Astrocyte (in vitro differentiated cells and primary cell): Measurements from ENCODE around the gene TMED6. TPM values are rescaled to one million over a fixed set of nuclear protein-coding genes. Genes with fewer than 3 reads are reported as not detected.

Source experiments
- DNase-seq: peaks from one replicate; pipeline ENCODE4 v3.0.0-alpha.2; 2010; ENCODE audit warnings: low read depth
- FAIRE-seq: peaks from 2 replicates; lab custom pipeline; 2011; peaks lifted over from hg19 to GRCh38; lab: Jason Lieb, UNC
- H2AFZ ChIP-seq: 2 replicates; pipeline ENCODE4 v1.6.0; 2012; ENCODE audit warnings: low read depth, low read length, inconsistent platforms
- H3K27ac ChIP-seq: 2 replicates; pipeline ENCODE4 v1.5.1; 2011; ENCODE audit warnings: low read depth, low read length, inconsistent platforms
- H3K27me3 ChIP-seq: 2 replicates; pipeline ENCODE4 v1.6.0; 2011; ENCODE audit warnings: low read length, inconsistent platforms; ENCODE audit not compliant: insufficient read depth
- H3K36me3 ChIP-seq: 2 replicates; pipeline ENCODE4 v1.5.1; 2011; ENCODE audit warnings: low read length, inconsistent platforms; ENCODE audit not compliant: insufficient read depth
- H3K4me1 ChIP-seq: 2 replicates; pipeline ENCODE4 v1.5.1; 2011; ENCODE audit warnings: low read length, inconsistent platforms; ENCODE audit not compliant: insufficient read depth
- H3K4me2 ChIP-seq: 2 replicates; pipeline ENCODE4 v1.6.0; 2012; ENCODE audit warnings: low read length, inconsistent platforms
- H3K4me3 ChIP-seq: 2 replicates; pipeline ENCODE4 v1.5.1; 2011; ENCODE audit warnings: low read depth, mild to moderate bottlenecking, low read length, inconsistent platforms; ENCODE audit not compliant: insufficient read depth
- H3K79me2 ChIP-seq: 2 replicates; pipeline ENCODE4 v1.6.0; 2012; ENCODE audit warnings: mild to moderate bottlenecking, low read length, inconsistent platforms; ENCODE audit not compliant: insufficient read depth
- H3K9ac ChIP-seq: 2 replicates; pipeline ENCODE4 v1.6.0; 2012; ENCODE audit warnings: mild to moderate bottlenecking, low read length, inconsistent platforms
- H3K9me3 ChIP-seq: 2 replicates; pipeline ENCODE4 v1.5.1; 2012; ENCODE audit warnings: low read depth, mild to moderate bottlenecking, low read length, inconsistent platforms; ENCODE audit not compliant: insufficient read depth
- H4K20me1 ChIP-seq: 2 replicates; pipeline ENCODE4 v1.6.0; 2012; ENCODE audit warnings: low read length, inconsistent platforms; ENCODE audit not compliant: insufficient read depth
- H3K27ac Mint-ChIP-seq: one replicate; pipeline ENCODE4 v1.8.0; 2021; ENCODE audit warnings: mild to moderate bottlenecking, mixed read lengths; ENCODE audit not compliant: unreplicated experiment
- H3K27me3 Mint-ChIP-seq: one replicate; pipeline ENCODE4 v1.8.0; 2021; ENCODE audit warnings: low read depth, mixed read lengths; ENCODE audit not compliant: unreplicated experiment
- H3K36me3 Mint-ChIP-seq: one replicate; pipeline ENCODE4 v1.8.0; 2021; ENCODE audit warnings: low read depth, mixed read lengths; ENCODE audit not compliant: unreplicated experiment
- H3K4me1 Mint-ChIP-seq: one replicate; pipeline ENCODE4 v1.8.0; 2021; ENCODE audit warnings: low read depth, mixed read lengths; ENCODE audit not compliant: unreplicated experiment
- H3K4me3 Mint-ChIP-seq: one replicate; pipeline ENCODE4 v1.8.0; 2021; ENCODE audit warnings: mild to moderate bottlenecking, moderate library complexity, mixed read lengths; ENCODE audit not compliant: unreplicated experiment
- H3K9me3 Mint-ChIP-seq: one replicate; pipeline ENCODE4 v1.8.0; 2021; ENCODE audit warnings: mild to moderate bottlenecking, mixed read lengths; ENCODE audit not compliant: unreplicated experiment
- CTCF ChIP-seq: IDR thresholded peaks from 2 replicates; pipeline ENCODE4 v1.5.1; 2011; ENCODE audit warnings: low read depth, mild to moderate bottlenecking, inconsistent platforms, low read length, moderate library complexity; ENCODE audit not compliant: insufficient read depth
- EZH2 ChIP-seq: IDR thresholded peaks from 2 replicates; pipeline ENCODE4 v1.6.1; 2012; ENCODE audit warnings: mild to moderate bottlenecking, low read length, inconsistent platforms; ENCODE audit not compliant: insufficient read depth
- total RNA-seq: library from RNA; stranded (reverse); gene quantifications from 2 replicates; pipeline ENCODE4 v1.2.1, GENCODE V29; 2021

TMED6 gene
- total RNA-seq, 1 donor from 2014 or later: 0.64 TPM

GRCh38 chr16:69344171-69344570 is 7.4 kb downstream of the TMED6 start:
- no peak overlapping the region for H3K27ac Mint-ChIP-seq
- peaks cover 10% of the 10 kb centered on the region for H3K4me1 Mint-ChIP-seq
- H3K9me3 ChIP-seq: no peaks in the 10 kb centered on the region
- H3K79me2 ChIP-seq: peaks cover 40% of the 10 kb centered on the region
- H3K9me3 Mint-ChIP-seq: no peaks in the 10 kb centered on the region
- H3K4me3 ChIP-seq: no peak overlapping the region
- peaks cover 12% of the 10 kb centered on the region for H3K4me1 ChIP-seq
- no peak for DNase-seq
- H3K4me2 ChIP-seq: no peak overlapping the region
- H3K4me3 Mint-ChIP-seq: no peak overlapping the region
- H3K36me3 ChIP-seq: peaks cover 29% of the 10 kb centered on the region
- TF ChIP-seq CTCF (no peak), EZH2 (no peak)
- H3K27ac ChIP-seq: no peak overlapping the region
- H3K9ac ChIP-seq: no peak overlapping the region
- H3K27me3 ChIP-seq: no peaks in the 10 kb centered on the region
- no peak for FAIRE-seq
- H3K27me3 Mint-ChIP-seq: no peaks in the 10 kb centered on the region
- peaks cover 6% of the 10 kb centered on the region for H3K36me3 Mint-ChIP-seq
- no peaks in the 10 kb centered on the region for H4K20me1 ChIP-seq
- no peak overlapping the region for H2AFZ ChIP-seq

DNA sequence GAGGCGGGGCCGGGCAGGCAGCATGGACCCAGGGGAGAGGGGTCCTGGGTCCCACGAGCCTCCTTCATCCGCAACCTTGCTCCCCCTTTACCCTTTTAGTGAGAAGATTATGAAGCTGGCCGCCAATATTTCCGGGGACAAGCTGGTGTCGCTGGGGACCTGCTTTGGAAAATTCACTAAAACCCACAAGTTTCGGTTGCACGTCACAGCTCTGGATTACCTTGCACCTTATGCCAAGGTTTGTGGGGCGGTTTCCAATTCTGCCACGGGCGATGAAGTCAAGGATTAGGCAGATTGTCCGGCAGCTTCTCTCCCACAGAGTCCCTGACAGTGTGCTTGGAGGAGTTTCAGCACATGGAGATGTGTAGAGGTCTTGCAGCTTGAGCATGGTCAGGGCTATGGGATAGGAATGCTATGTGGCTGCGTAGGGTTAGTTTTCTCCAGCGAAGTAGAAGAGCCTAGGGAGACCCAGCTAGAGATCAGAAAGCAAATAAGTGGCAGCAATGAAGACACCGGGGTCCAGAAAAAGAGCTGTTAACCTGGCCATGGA is 11.4 kb downstream of the TMED6 start:
- Mint-ChIP-seq H3K4me3 (peak overlapping the region; percentile 100), H3K4me1 (peaks cover 18% of the 10 kb centered on the region), H3K9me3 (no peaks in the 10 kb centered on the region), H3K36me3 (peaks cover 13% of the 10 kb centered on the region), H3K27me3 (no peaks in the 10 kb centered on the region), H3K27ac (peak overlapping the region; percentile 99)
- Histone ChIP-seq H2AFZ (peak overlapping the region; percentile 63), H3K4me3 (peak overlapping the region; percentile 90), H3K4me2 (peak overlapping the region; percentile 99), H4K20me1 (peaks cover 3% of the 10 kb centered on the region), H3K79me2 (peaks cover 74% of the 10 kb centered on the region), H3K27ac (peak overlapping the region; percentile 77), H3K9me3 (no peaks in the 10 kb centered on the region), H3K27me3 (no peaks in the 10 kb centered on the region), H3K9ac (peak overlapping the region; percentile 90), H3K4me1 (peaks cover 19% of the 10 kb centered on the region), H3K36me3 (peaks cover 37% of the 10 kb centered on the region)
- FAIRE-seq (no peak), DNase-seq (no peak)
- no peak for TF ChIP-seq EZH2

DNA sequence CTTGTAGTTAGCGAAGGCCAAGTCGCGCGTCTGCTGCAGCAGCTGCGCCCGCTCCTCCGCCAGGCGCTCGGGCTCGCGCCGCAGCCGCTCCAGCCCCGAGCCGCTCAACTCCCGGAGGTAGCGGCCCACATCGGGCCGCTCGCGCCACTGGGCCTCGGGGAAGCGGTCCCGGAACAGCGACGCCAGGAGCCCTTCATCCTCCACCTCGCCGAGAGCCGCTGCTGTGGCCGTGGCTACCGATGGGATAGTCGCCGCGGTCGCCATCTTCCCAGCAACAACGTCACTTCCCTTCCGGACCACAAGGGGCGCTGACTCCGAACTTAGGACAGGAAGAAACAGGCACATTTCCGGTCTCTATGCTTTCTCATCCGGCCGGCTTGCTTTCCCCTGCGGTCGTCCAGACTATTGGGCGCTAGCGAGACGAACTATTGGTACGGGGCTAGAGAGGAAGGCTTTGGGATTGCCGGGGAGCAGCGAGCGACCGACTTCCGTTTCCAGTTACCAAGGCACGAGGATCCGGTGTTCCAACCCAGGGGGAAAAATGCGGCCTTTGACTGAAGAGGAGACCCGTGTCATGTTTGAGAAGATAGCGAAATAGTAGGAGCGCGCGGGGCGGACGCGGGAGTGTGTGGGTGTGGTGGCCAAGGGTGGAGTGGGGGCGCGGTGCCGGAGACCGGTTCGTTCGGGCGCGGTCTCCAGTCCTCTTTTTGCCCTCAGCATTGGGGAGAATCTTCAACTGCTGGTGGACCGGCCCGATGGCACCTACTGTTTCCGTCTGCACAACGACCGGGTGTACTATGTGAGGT is 12.1 kb downstream of the TMED6 start, which contains the start of the genes COG8 and NIP7:
TSS of gene COG8 (minus strand) at position 276 of the 806 bp plus-strand sequence. CDS start at position 264, 12 bp downstream.
TSS of gene NIP7 (plus strand) at position 484 of the 806 bp plus-strand sequence. CDS start at position 542, 58 bp downstream.
- FAIRE-seq: no peak
- DNase-seq: peak; percentile 97
- H3K79me2 ChIP-seq: peaks cover 81% of the 10 kb centered on the region
- H3K4me3 ChIP-seq: peak within 1 kb of the TSS; percentile 90
- peaks cover 19% of the 10 kb centered on the region for H3K4me1 ChIP-seq
- Mint-ChIP-seq H3K4me1 (peaks cover 18% of the 10 kb centered on the region), H3K27ac (peak within 1 kb of the TSS; percentile 99), H3K36me3 (peaks cover 16% of the 10 kb centered on the region), H3K9me3 (no peaks in the 10 kb centered on the region), H3K27me3 (no peaks in the 10 kb centered on the region), H3K4me3 (peak within 1 kb of the TSS; percentile 100)
- no peaks in the 10 kb centered on the region for H3K27me3 ChIP-seq
- H3K9me3 ChIP-seq: no peaks in the 10 kb centered on the region
- peak within 1 kb of the TSS; percentile 85 for H2AFZ ChIP-seq
- TF ChIP-seq EZH2 (no peak), CTCF (peak; percentile 73)
- peak within 1 kb of the TSS; percentile 77 for H3K27ac ChIP-seq
- H4K20me1 ChIP-seq: peaks cover 3% of the 10 kb centered on the region
- H3K9ac ChIP-seq: peak within 1 kb of the TSS; percentile 90
- peak within 1 kb of the TSS; percentile 99 for H3K4me2 ChIP-seq
- peaks cover 43% of the 10 kb centered on the region for H3K36me3 ChIP-seq
